NB4 (cell line): ENCODE results near the gene SLC25A31.

Experiments
- CTCF ChIP-seq: IDR thresholded peaks from one replicate; pipeline ENCODE4 v1.5.1; 2012; ENCODE audit warnings: low read depth, low read length
- MAX ChIP-seq: IDR thresholded peaks from 2 replicates; pipeline ENCODE4 v1.6.1; 2011; ENCODE audit warnings: low read depth, low read length
- MYC ChIP-seq: IDR thresholded peaks from 2 replicates; pipeline ENCODE4 v1.6.1; 2011; ENCODE audit warnings: low read depth, low read length
- POLR2A ChIP-seq: IDR thresholded peaks from 2 replicates; pipeline ENCODE4 v1.6.1; 2011; ENCODE audit warnings: mild to moderate bottlenecking; ENCODE audit not compliant: insufficient read length; ENCODE audit errors: extremely low read depth

DNA sequence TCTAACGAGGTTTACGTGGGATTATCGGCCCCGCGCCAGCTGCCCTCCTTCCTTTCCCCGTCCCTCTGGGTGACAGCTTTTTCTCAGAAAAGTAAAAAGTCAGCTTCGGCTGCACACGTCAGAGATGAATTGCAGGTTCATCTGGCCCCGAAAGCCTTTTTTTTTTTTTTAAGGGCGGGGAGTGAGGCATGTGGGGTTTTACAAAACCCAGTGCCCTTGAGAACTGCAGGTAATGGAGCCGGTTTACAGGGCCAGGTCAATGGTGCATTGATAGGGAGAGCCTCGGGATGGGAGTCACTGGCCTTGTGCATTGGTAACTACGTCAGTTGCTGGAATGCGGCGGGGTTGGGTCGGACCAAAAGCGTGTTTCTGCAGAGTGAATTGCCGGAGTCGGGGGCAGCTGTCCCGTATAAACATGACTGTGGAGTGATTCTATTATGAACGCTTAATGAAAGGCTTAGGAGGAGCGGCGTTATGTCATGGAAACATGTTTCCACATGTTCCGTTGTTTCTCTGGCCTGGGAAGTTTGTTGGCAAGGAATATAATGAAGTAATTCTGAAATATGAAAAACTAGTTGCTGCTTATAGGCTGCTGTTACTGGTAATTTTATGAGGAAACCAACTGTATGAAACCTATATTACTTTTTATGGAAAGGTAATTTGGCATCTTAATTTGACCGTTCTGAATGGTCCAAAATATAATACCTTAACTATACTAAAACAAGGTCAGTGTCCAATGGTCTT, 53.0 kb downstream of the SLC25A31 start:
- TF ChIP-seq CTCF (no peak), POLR2A (no peak), MAX (no peak; the same call in 1 of the 2 replicates), MYC (no peak)
